GM18951 (cell line): ENCODE measurements around the gene RAPGEF6.
"Not testable (repeated sequence)": the region's sequence is repeated elsewhere in the genome, so short reads cannot be mapped to it uniquely, and the experiment has no call there.

Experiments
- POLR2A ChIP-seq: IDR thresholded peaks from 4 replicates; pipeline ENCODE4 v1.6.1; 2011; ENCODE audit warnings: mild to moderate bottlenecking; ENCODE audit not compliant: insufficient read length, insufficient read depth; ENCODE audit errors: extremely low read depth
- in situ Hi-C: fragments of 300-500 bp; cut with MboI; formaldehyde crosslinking; loops from one replicate; pipeline ENCODE4 v1.12.0; 2022; ENCODE audit warnings: low sequenced_read_pairs, mixed read lengths, inconsistent platforms; ENCODE audit not compliant: unreplicated experiment

The RAPGEF6 gene

GRCh38 chr5:131509801-131510200 lies 125.2 kb downstream of the RAPGEF6 start:
- no peak for TF ChIP-seq POLR2A
- in situ Hi-C loops = no loop called here

GRCh38 chr5:131505237-131505908 lies 129.7 kb downstream of the RAPGEF6 start:
- in situ Hi-C loops = no loop called here
- no peak for TF ChIP-seq POLR2A

GRCh38 chr5:131496400-131496713 lies 138.7 kb downstream of the RAPGEF6 start:
- no peak for TF ChIP-seq POLR2A
- in situ Hi-C loops = no loop called here

- in situ Hi-C loops = no loop called here
- no peak for TF ChIP-seq POLR2A
Observed at GRCh38 chr5:131495536-131496399, 139.3 kb downstream of the RAPGEF6 start.

GRCh38 chr5:131491749-131492148 lies 143.3 kb downstream of the RAPGEF6 start:
- in situ Hi-C loops = no loop called here
- no peak for TF ChIP-seq POLR2A

- no peak for TF ChIP-seq POLR2A
- in situ Hi-C loops = no loop called here
Observed at GRCh38 chr5:131488463-131488862, 146.6 kb downstream of the RAPGEF6 start.

GRCh38 chr5:131487371-131487770 lies 147.7 kb downstream of the RAPGEF6 start:
- in situ Hi-C loops = not testable (repeated sequence)

GRCh38 chr5:131482617-131483016 lies 152.4 kb downstream of the RAPGEF6 start:
- no peak for TF ChIP-seq POLR2A
- in situ Hi-C loops = no loop called here

GRCh38 chr5:131481569-131481968 lies 153.5 kb downstream of the RAPGEF6 start:
- in situ Hi-C loops = no loop called here
- no peak for TF ChIP-seq POLR2A

GRCh38 chr5:131475541-131475941 lies 159.5 kb downstream of the RAPGEF6 start:
- no peak for TF ChIP-seq POLR2A

GRCh38 chr5:131473731-131474130 lies 161.3 kb downstream of the RAPGEF6 start:
- TF ChIP-seq POLR2A = no peak
- in situ Hi-C loops = no loop called here

More at GRCh38 chr5:131475541-131475941, 159.5 kb downstream of the RAPGEF6 start:
- in situ Hi-C loops = no loop called here

- in situ Hi-C loops = no loop called here
- TF ChIP-seq POLR2A = no peak
Observed at GRCh38 chr5:131466171-131466766, 168.8 kb downstream of the RAPGEF6 start.

GRCh38 chr5:131463656-131464055 lies 171.4 kb downstream of the RAPGEF6 start:
- no peak for TF ChIP-seq POLR2A
- in situ Hi-C loops = no loop called here

- TF ChIP-seq POLR2A = no peak
- in situ Hi-C loops = no loop called here
Observed at GRCh38 chr5:131462454-131462853, 172.6 kb downstream of the RAPGEF6 start.
